Measurements from ENCODE around the gene PPP1R3G. TPM values are rescaled to one million over a fixed set of nuclear protein-coding genes. Genes with fewer than 3 reads are reported as not detected.
"Not testable (repeated sequence)": the region's sequence is repeated elsewhere in the genome, so short reads cannot be mapped to it uniquely, and the experiment has no call there.

PPP1R3G gene
- total RNA-seq: 0.02 TPM in 1 of 2 replicates, not detected in the other

DNA sequence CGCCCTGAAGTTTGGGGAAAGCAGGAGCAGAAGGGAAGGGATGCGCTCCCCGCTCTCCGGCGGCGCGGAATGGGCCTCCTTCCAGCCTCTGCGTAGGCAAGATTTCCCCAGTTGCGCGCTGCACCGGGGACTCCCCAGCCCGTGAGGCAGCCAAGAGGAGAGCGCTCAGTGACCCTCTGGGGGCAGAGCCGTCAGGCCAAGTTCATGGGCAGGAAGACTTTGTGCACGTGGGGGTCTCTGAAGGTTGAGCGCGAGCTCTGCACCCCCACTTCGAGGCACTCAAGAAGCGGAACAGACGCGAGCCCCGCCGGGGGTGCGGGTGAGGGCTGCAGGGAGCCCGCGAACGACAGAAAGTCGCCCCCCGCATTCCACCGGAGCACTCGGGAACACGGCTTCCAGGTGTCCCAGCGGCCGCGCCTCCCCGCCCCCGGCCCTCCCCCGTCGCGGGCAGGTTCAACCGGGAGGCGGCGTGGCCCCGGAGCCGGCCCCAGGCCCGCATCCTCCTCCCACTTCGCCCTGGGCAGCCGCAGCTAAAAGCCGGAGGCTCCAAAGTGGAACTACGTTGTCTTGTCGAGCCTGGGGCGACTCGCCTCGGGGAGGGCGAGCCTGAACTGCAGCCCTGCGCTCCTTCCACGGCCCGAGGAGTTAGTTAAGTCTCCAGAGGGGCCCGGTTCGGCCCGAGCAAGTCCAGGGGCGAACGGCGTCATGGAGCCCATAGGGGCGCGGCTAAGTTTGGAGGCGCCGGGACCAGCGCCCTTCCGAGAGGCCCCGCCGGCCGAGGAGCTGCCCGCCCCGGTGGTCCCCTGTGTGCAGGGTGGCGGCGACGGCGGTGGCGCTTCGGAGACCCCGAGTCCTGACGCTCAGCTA, at the start of gene PPP1R3G:
Gene PPP1R3G (plus strand): TSS at position 561 of the 867 bp plus-strand sequence. CDS start 145 bp downstream, at position 706.
- intact Hi-C loops (cut with micrococcal nuclease): no loop called here

DNA sequence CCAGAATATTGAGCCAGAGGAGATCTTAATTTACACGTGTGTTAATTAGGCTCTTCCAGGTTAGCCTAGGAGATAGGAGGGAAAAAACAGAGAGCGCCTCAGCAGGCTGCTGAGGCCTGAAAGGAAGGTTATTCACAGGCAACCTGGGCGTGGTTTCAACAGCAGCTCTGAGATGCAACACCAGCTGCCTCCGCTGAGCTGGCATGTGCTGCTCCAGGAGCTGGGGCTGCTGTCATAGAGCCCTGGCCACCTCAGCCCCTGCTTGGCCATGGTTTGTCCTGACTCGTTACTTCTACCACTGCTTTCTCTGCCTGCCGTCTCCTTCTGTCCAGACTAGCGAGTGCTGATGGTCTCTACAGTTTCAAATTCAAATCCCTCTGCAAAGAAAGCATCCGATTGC, 48.9 kb upstream of the PPP1R3G start:
- intact Hi-C loops (cut with micrococcal nuclease): no loop called here

DNA sequence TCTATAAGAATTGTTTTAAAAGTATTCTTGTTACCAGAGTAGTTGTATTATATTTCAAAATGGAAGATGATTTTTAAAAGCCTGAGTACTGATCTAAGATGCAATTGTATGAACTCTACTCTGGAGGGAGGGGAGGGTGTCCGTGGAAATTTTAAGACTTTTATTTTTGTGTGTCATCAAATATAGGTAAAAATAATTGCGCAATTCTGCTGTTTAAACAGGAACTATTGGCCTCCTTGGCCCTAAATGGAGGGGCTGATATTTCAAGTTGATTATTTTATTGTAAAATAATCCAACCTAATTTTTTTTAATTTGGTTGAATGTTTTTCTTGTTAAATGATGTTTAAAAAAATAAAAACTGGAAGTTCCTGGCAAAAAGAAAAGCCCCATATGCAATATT, 43.2 kb upstream of the PPP1R3G start:
- intact Hi-C loops (cut with micrococcal nuclease): no loop called here

DNA sequence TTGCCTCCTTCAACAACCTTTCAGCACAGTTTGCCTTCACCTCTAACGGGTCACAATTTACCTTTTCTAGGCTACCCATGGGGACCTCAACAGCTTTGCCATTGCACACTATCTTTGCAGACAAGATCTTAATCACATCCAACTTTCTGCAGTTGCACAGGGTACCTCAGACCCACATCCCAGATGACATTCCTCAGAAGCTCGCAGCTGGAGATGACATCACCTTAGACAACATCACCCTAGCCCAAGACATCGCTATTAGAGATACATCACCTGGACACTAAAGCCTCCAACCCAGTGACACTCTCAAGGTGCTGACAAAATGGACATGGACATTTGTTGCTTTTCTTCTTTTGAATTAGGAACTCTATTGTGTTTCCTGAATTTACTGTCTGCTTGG, 42.7 kb upstream of the PPP1R3G start:
- intact Hi-C loops (cut with micrococcal nuclease): no loop called here

DNA sequence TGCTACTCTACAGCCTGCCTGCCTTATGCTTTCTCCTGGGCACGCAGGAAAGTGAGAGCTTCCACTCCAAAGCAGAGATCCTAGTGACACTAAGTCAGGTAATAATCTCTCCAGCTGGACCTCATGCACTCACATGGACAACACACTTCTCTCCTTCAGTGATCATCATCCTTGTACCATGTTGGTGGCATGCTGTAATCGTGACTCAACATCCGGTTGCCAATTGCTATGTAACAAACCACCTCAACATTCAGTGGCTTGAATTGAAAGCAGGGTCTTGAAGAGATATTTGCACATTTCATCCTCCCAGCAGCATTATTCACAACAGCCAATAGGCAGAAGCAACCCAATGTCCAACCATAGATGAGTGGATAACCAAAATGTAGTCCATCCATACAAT, 40.3 kb upstream of the PPP1R3G start:
- intact Hi-C loops (cut with micrococcal nuclease): no loop called here

DNA sequence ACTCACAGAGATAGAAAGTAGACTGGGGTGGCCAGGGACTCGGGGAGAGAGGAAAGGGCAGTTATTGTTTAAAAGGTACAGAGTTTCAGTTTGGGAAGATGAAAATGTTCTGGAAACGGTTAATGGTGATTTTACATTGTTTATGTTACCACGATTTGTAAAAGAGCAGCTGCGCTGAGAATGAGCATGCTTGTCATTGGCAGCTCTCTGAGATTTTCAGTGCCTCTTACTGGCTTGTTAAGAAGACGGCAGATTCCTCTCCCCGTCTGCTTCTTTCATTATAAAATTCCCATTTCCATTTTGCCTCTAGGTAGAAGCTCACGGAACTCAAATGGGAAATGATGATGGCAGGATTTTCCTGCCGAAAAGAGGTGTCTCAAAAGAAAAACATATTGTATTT, 39.7 kb upstream of the PPP1R3G start:
- intact Hi-C loops (cut with micrococcal nuclease): no loop called here

DNA sequence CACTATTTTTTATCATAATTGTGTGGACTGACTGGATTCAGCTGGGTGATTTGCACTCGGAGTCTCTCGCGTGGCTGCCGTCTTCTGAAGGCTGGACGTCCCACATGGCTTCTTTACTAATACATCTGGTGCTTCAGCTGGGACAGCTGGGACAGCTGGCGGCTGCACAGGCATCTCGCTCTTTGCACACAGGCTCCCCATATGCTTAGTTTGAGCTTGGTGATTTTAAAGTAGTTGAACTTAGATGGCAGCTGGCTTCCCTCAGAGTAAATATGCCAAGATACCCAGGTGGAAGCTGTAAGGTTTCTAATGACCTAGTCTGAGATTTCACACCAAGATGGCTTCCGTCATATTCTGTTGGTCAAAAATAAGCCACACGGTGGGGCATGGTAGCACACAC, 38.7 kb upstream of the PPP1R3G start:
- intact Hi-C loops (cut with micrococcal nuclease): no loop called here

DNA sequence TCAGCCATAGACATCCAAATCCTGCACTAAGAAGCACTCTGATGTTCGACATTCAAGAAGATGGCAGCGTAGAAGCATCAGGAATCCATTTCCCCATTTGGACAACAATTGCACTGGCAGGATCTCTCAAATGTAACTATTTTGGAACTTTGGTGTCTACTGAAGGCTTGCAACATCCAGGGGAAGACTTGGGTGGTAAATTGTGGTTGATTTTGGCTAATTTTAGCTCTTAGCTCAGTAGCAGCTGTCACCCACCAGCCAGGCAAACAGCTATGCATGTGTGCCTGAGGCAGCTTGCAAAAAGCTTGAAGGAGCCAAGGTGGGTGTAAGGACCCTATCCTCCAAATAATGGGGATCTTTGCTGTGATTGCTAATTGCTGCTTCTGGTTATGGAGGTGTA, 35.1 kb upstream of the PPP1R3G start:
- intact Hi-C loops (cut with micrococcal nuclease): no loop called here

DNA sequence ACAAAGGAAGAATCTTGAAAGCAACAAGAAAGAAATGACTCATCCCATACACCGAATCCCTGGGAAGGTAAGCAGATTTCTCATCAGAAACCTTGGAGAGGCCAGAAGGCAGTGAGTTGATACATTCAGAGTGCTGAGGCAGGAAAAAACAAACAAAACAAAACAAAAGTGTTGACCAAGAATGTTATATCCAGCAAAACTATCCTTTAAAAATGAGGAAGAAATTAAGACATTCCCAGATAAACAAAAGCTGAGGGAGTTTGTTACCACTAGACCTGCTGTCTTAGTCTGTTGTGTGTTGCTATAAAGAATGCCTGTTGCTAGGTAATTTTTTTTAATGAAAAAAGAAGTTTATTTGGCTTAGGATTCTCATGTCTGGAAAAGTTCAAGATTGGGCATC, 33.7 kb upstream of the PPP1R3G start:
- intact Hi-C loops (cut with micrococcal nuclease): no loop called here

DNA sequence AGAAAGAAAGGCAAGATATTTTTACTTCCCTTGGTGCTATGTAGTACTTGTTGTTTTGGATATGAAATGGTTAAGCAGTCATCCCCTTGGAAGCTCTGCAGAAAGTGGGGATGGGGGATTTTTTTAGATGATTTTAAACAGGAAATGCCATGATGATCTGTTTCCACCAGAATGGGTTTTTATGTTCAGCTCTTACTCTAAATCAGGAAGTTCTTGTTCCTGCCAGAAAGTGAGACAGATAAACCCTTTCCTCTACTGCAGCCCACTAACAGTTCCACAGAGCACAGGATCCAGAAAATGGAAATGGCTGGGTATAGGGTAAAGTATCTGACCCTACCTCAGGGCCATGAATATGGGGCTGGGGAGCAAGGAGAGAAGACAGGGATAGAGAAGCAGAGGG, 32.1 kb upstream of the PPP1R3G start:
- intact Hi-C loops (cut with micrococcal nuclease): no loop called here

DNA sequence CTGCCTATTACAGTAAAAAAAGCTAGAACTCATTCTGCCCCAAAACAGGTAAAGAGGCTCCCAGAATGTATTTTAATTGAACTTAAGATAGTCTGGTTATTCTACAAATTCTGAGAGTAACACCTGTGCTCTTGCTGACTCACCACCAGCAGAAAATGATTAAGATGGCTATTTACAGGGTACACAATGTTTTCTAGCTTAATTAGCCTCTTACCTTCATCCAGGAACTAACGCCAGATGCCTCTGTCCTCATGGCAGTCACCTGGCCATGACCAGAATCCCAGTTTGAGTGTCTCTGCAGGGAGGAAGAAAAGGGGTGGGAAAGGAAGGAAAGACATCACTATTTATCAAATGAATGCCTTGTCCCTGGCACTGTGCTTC, 31.3 kb upstream of the PPP1R3G start:
- intact Hi-C loops (cut with micrococcal nuclease): no loop called here

DNA sequence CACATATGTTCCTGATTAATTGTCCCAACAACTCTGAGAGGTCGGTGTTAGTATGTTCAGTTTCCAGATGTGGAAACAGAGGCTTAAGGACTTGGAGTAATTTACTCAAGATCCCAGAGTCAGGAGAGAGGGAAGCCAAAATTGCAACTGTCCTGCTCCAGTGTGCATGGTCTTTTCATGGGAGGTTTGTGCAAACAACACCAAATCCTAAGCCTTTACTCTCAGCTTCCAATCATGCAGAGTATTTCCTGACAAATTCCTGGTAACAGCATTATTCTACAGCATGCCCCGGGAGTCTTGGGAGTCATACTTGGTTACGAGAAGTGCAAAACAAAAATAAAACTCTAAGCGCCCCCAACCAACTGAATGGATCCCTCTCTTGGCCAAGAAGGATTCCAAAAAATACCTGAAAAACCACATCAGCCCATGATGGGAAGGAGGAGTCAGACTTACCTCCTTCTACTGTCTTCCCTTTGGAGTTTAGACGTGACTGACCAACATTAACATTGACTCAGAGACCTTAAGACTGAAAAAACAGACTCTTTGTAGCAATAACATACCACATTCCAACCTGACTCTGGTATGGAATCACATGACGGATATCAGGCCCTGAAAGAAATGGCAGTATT, 30.8 kb upstream of the PPP1R3G start:
- intact Hi-C loops (cut with micrococcal nuclease): no loop called here

DNA sequence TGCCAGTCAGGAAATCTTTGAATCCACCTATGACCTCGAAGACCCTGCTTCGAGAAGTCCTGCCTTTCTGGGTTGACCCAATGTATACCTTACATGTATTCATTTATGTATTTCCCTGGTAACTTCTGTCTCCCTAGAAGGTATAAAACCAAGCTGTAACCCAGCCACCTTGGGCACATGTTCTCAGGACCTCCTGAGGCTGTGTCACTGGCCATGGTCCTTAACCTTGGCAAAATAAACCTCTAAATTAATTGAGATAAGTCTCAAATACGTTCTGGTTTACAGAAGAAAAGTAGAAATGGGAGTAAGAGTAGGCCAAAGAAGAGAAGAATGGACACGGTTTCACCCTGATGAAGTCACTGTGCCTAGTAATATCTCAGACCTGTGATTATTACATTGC, 30.0 kb upstream of the PPP1R3G start:
- intact Hi-C loops (cut with micrococcal nuclease): no loop called here

DNA sequence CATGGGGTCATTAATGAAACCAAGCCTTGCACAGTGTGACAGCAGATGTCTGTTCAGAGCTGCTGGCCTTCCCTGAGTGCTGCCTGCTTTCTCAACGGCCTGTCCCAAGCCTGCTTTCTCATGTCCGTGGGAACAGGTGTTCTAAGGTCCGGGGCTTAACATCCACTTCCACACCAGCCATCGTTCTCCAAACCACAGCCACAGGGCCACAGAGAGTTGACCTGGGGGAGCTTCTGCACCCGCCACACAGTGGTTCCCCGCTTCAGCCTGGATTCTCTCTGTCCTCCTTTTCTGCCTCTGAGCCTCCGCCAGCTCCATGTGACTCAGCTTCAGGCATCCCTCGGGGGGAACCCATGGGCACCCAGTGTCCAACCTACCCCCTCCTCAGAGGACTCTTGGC, 26.9 kb upstream of the PPP1R3G start:
- intact Hi-C loops (cut with micrococcal nuclease): no loop called here

DNA sequence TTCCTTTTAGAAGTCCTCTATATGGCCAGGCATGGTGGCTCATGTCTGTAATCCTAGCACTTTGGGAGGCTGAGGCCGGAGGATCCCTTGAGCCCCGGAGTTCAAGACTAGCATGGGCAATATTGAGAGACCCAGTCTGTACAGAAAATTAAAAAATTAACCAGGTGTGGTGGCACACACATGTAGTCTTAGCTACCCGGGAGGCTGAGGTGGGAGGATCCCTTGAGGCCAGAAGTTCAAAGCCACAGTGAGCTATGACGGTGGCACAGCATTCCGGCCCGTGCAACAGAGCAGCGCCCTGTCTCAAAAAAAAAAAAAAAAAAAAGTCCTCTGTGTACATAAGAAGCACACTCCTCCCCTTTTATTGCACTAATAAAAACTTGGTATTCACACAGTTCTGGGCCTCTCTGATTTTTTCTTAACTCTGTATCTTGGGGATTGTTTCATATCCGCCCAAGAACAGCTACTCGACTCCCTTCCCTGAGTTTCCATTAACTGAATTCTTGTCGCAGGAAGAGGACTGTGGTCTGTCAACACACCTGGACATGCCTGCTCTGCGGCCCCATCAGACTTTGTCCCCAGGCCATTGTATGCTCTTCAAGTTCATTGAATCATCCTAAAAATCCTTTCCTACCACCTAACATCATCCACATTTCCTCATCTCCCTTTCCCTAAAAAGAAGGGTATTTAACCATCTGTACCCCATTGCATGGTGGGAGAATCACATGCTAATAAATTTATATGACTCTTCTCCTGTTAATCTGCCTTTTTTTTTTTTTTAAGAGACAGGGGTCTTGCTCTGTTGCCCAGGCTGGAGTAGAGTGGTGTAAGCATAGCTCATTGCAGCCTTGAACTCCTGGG, 25.9 kb upstream of the PPP1R3G start:
- intact Hi-C loops (cut with micrococcal nuclease): no loop called here

DNA sequence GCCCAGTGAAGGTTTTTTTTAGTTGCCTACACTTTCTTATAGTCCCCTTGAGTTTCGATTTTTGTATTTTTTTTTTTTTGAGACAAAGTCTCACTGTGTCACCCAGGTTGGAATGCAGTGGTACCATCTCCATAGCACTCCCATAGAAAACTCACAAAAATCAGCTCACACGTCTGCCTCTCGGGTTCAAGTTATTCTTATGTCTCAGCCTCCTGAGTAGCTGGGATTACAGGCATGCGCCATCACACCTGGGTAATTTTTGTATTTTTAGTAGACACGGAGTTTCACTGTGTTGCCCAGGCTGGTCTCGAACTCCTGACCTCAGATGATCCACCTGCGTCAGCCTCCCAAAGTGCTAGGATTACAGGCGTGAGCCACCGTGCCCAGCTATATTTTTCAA, 24.7 kb upstream of the PPP1R3G start:
- intact Hi-C loops (cut with micrococcal nuclease): not testable (repeated sequence)

DNA sequence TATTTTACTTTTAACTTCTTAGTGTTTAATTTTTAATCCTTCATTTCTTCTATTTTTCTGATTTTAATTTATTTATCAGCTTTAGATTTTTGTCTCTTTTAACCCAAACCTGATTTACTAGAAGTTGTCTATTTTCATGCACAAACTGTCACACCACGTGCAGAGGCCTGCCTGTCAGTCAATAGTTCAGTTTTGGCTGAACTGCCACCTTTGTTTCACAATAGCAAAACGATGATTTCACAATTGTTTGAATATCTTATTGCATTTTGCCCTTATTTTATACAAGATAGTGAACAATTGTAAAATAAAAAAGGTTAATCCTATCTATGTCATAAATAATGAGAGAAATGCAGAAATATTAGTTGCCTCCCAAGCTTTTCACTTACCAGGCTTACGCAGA, 24.0 kb upstream of the PPP1R3G start:
- intact Hi-C loops (cut with micrococcal nuclease): no loop called here

DNA sequence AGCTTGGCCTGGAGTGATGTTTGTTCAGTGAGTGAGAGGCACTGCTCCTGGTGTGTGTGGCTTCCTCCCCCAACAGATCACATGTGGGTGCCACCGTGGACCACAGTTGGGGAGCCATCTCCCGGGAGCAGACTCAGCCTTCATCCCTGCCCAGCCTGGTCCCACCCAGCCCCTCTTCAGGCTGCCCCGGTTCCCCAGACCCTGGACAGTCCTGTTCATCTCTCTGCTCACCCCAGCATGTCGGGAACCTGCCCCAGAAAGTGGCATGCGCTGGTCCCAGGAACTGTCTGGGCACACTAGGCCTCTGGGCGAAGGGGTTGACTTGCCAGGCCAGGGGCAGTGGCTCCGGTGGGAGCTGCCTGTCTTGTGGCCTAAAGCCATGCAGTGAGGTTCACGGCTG, 21.5 kb upstream of the PPP1R3G start:
- intact Hi-C loops (cut with micrococcal nuclease): no loop called here

DNA sequence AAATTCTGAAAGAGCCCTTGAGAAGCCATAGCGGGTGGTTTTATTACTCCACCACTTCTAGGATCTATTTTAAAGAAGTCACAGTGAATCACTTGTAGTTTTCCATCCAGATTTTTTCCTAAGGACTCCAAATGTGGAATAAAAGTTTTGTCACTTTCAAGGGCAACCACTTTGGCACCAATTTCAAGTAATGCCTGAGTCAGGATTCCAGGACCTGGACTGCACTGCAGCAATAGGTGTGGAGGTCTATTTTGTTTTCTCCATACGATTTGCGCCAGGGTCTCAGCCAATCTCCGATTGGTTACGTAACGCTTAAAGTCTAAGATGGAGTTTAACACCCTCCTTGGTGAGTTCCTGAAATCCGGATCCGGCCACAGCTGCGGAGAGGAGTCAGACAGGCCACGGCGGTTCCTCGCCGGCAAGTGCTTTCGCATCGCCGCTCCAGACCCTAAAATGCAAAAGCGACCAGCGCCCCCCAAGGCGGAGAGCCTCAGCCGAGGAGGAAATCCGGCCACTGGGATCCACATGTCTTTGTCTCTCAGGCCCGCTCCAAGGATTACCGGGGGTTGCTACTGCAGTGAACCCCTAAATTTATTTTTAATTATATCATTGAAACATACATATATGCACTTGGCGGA, 18.6 kb upstream of the PPP1R3G start:
- intact Hi-C loops (cut with micrococcal nuclease): no loop called here

DNA sequence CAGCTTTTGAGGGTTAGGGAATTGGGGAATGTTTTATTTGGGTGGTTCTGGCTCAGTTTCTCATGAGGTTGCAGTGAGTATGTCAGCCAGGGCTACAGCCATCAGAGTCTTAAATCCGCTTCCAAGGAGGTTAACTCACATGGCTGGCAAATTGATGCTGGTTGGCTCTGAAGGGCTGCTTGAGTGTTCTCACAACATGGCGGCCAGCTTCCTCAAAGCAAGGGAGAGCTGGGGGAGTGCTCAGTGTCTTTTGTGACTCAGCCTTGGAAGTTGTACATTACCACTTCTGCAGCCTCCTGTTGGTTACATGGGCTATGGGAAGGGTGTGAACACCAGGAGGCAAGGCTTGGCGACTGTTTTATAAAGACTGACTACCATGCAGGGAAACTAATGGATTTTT, 17.8 kb upstream of the PPP1R3G start:
- intact Hi-C loops (cut with micrococcal nuclease): no loop called here

DNA sequence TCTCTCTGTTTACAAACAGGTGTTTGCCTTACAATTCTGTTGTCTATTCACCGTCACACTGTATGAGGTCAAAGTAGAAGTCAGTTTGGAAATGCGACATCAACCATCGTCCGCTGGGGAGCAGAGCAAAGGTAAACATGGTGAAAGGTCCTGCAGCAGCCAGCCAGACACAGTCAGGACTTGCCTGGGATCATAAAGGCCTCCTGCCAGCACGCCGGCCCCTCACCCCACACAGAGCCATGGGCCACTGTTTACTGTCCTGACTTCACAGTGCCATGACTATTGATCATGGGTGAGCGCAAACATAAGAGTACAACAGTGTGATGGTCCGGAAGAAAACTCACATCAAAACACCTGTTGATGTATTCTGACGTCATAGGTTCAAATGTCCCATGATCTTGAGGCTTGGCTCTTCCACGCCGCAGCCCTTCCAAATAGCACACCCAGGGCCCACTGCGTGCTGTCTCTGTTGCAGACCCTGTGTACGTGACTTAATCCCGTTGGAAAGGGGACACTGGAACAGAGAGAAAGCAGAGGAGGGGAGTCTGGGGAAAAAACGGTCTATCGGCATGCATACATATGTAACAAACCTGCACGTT, 16.9 kb upstream of the PPP1R3G start:
- intact Hi-C loops (cut with micrococcal nuclease): no loop called here
